SK-N-SH treated with all-trans-retinoic acid at 6 μM for 48 hours (cell line): ENCODE results near the gene LMNTD2.

ENCODE experiments used
- ATAC-seq: fragments of 200-7000 bp; cut with Tn5 transposase; 3 replicates; pipeline ENCODE4 v1.9.1; 2020; ENCODE audit warnings: mild to moderate bottlenecking, moderate library complexity
- ARNTL ChIP-seq: fragments of 450-650 bp; formaldehyde crosslinking; IDR thresholded peaks from 2 replicates; pipeline ENCODE4 v1.5.0; 2020; ENCODE audit warnings: low read depth, mild to moderate bottlenecking, moderate library complexity, borderline replicate concordance
- BACH2 ChIP-seq: fragments of 250-450 bp; sonication (Bioruptor Pico); IDR thresholded peaks from 2 replicates; pipeline ENCODE4 v1.9.0; 2021; ENCODE audit warnings: mild to moderate bottlenecking, borderline replicate concordance
- GLIS3 ChIP-seq: fragments of 250-450 bp; sonication (Bioruptor Pico); IDR thresholded peaks from 2 replicates; pipeline ENCODE4 v1.5.0; 2020; ENCODE audit warnings: mild to moderate bottlenecking, moderate library complexity
- ISL1 ChIP-seq: fragments of 250-450 bp; sonication (Bioruptor Pico); IDR thresholded peaks from 2 replicates; pipeline ENCODE4 v2.1.2; 2022; ENCODE audit warnings: mild to moderate bottlenecking, moderate library complexity
- PPARA ChIP-seq: fragments of 250-450 bp; sonication (Bioruptor Pico); IDR thresholded peaks from 2 replicates; pipeline ENCODE4 v1.5.0; 2020; ENCODE audit warnings: mild to moderate bottlenecking, borderline replicate concordance
- SNAI2 ChIP-seq: fragments of 250-450 bp; sonication (Bioruptor Pico); IDR thresholded peaks from 2 replicates; pipeline ENCODE4 v1.5.0; 2020; ENCODE audit warnings: mild to moderate bottlenecking, moderate library complexity
- TCF4 ChIP-seq: fragments of 250-450 bp; sonication (Bioruptor Pico); IDR thresholded peaks from 2 replicates; pipeline ENCODE4 v1.8.0; 2021; ENCODE audit warnings: mild to moderate bottlenecking, moderate library complexity, borderline replicate concordance
- TOX ChIP-seq: fragments of 250-450 bp; sonication (Bioruptor Pico); IDR thresholded peaks from 2 replicates; pipeline ENCODE4 v1.8.0; 2021; ENCODE audit warnings: mild to moderate bottlenecking, moderate library complexity, borderline replicate concordance
- ZC3H10 ChIP-seq: fragments of 250-450 bp; sonication (Bioruptor Pico); IDR thresholded peaks from 2 replicates; pipeline ENCODE4 v1.5.1; 2021; ENCODE audit warnings: mild to moderate bottlenecking, moderate library complexity
- ZNF8 ChIP-seq: fragments of 450-650 bp; formaldehyde crosslinking; IDR thresholded peaks from 2 replicates; pipeline ENCODE4 v1.5.0; 2020; ENCODE audit warnings: mild to moderate bottlenecking, moderate library complexity
- TF ChIP-seq, protein P1 (sequence below): fragments of 250-450 bp; sonication (Bioruptor Pico); IDR thresholded peaks from 2 replicates; pipeline ENCODE4 v1.5.0; 2020; ENCODE audit warnings: mild to moderate bottlenecking, moderate library complexity
- TF ChIP-seq, protein P2 (sequence below): fragments of 250-450 bp; sonication (Bioruptor Pico); IDR thresholded peaks from 2 replicates; pipeline ENCODE4 v1.5.1; 2021; ENCODE audit warnings: mild to moderate bottlenecking, moderate library complexity
- TF ChIP-seq, protein P3 (sequence below): fragments of 250-450 bp; sonication (Bioruptor Pico); IDR thresholded peaks from 2 replicates; pipeline ENCODE4 v1.5.1; 2020; ENCODE audit warnings: low read depth, mild to moderate bottlenecking, moderate library complexity
- TF ChIP-seq, protein P4 (sequence below): fragments of 250-450 bp; sonication (Bioruptor Pico); IDR thresholded peaks from 2 replicates; pipeline ENCODE4 v1.8.0; 2020; ENCODE audit warnings: mild to moderate bottlenecking, moderate library complexity, borderline replicate concordance

The LMNTD2 gene

DNA sequence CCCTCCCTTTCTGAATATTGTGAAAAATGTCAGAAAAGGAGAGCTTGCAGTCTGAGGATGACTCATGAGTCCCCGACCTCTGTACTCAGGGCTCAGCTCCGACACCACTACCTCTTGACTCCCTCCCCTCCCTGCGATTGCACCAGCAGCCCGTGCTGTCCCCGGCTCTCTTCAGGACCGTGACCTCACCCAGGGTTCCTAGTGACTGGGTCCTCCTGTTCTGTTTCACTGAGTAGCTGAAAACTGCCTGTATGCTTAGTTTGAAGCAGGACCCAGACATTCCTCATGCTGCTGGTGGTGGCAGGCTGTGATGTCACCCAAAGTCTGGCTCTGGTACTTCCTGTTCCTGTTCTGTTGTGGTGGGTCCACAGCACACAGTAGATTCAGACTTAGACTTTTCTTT lies 27.4 kb upstream of the LMNTD2 start (continued):
- TF ChIP-seq, protein P1, sequence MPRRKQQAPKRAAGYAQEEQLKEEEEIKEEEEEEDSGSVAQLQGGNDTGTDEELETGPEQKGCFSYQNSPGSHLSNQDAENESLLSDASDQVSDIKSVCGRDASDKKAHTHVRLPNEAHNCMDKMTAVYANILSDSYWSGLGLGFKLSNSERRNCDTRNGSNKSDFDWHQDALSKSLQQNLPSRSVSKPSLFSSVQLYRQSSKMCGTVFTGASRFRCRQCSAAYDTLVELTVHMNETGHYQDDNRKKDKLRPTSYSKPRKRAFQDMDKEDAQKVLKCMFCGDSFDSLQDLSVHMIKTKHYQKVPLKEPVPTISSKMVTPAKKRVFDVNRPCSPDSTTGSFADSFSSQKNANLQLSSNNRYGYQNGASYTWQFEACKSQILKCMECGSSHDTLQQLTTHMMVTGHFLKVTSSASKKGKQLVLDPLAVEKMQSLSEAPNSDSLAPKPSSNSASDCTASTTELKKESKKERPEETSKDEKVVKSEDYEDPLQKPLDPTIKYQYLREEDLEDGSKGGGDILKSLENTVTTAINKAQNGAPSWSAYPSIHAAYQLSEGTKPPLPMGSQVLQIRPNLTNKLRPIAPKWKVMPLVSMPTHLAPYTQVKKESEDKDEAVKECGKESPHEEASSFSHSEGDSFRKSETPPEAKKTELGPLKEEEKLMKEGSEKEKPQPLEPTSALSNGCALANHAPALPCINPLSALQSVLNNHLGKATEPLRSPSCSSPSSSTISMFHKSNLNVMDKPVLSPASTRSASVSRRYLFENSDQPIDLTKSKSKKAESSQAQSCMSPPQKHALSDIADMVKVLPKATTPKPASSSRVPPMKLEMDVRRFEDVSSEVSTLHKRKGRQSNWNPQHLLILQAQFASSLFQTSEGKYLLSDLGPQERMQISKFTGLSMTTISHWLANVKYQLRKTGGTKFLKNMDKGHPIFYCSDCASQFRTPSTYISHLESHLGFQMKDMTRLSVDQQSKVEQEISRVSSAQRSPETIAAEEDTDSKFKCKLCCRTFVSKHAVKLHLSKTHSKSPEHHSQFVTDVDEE (CRISPR knock-in tag): no peak
- TF ChIP-seq PPARA: no peak
- TF ChIP-seq TOX (CRISPR knock-in tag): no peak
- TF ChIP-seq, protein P2, sequence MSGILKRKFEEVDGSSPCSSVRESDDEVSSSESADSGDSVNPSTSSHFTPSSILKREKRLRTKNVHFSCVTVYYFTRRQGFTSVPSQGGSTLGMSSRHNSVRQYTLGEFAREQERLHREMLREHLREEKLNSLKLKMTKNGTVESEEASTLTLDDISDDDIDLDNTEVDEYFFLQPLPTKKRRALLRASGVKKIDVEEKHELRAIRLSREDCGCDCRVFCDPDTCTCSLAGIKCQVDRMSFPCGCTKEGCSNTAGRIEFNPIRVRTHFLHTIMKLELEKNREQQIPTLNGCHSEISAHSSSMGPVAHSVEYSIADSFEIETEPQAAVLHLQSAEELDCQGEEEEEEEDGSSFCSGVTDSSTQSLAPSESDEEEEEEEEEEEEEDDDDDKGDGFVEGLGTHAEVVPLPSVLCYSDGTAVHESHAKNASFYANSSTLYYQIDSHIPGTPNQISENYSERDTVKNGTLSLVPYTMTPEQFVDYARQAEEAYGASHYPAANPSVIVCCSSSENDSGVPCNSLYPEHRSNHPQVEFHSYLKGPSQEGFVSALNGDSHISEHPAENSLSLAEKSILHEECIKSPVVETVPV: no peak

DNA sequence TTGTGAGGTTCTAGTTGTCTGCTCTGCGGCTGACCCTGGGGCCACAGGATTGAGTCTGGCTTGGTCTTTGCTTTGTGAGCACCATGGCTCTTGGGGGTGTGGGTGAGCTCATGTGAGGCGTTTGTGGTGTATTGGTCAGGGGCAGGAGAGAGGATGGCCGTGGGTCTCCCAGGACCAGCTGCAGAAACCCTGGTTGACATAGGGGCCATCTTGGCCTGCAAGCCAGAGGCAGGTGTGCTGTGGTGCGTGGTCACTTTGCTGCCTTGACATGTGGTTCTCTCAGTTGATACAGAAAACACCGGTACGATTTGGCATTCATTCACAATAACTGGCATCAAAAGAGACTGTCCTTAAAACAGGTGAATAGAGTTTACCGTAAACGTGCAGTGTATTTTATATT lies 27.0 kb upstream of the LMNTD2 start:
- no peak; the same call in 2 of the 3 replicates for ATAC-seq
- no peak for TF ChIP-seq SNAI2
- TF ChIP-seq, protein P2: no peak
- no peak for TF ChIP-seq ZNF8
- no peak for TF ChIP-seq ZC3H10 (CRISPR knock-in tag)
- no peak for TF ChIP-seq ISL1 (CRISPR knock-in tag)
- TF ChIP-seq TCF4 (CRISPR knock-in tag): no peak
- TF ChIP-seq, protein P3, sequence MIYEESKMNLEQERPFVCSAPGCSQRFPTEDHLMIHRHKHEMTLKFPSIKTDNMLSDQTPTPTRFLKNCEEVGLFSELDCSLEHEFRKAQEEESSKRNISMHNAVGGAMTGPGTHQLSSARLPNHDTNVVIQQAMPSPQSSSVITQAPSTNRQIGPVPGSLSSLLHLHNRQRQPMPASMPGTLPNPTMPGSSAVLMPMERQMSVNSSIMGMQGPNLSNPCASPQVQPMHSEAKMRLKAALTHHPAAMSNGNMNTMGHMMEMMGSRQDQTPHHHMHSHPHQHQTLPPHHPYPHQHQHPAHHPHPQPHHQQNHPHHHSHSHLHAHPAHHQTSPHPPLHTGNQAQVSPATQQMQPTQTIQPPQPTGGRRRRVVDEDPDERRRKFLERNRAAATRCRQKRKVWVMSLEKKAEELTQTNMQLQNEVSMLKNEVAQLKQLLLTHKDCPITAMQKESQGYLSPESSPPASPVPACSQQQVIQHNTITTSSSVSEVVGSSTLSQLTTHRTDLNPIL: no peak

DNA sequence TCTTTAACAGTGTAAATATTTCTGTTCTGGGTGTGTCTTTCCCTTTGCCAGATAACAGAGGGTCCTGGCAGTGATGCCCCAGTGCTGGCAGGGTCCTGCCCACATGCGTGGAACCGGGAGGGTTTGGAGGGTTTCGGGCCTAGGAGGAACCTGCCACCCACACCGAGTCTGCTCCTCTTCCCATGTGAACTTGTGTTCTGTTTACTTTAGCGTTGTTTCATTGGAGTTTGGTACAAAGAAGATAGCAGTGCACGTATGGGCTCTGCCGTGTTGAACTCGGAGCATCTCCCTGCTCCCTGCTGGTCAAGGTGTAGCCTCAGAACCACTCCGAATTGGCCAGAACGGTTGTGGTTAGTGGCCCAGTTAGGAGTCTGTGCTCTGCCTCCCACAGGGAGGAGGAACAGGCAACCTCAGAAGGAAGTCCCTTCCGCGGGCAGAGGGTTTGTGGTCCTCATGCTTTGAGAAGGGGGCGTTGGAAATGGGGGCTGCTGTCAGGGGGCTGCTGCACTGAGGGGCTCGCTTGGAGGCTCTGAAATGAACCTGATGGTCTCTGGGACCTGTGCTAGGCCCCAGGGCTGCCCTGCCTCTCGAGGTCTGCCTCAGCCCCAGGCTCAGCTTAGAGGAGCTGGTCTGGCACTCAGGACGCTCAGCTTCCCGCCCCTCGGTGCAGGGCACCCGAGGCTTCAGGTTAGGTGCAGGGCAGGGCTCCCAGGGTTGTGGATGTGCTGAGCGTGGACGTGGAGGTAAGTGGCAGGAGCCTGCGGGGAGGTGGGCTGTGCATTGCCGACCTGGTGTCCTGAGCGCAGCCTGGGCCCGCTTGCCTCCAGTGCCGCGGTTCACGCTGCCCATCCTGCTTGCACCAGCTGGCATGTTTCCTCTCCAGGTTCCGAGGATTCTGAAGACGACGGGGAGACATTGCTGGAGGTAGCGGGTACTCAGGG lies 26.1 kb upstream of the LMNTD2 start:
- TF ChIP-seq, protein P2: no peak
- TF ChIP-seq GLIS3 (no peak), BACH2 (no peak), ARNTL (CRISPR knock-in tag) (no peak), TOX (CRISPR knock-in tag) (no peak), PPARA (no peak)
- TF ChIP-seq, protein P3: no peak
- TF ChIP-seq, protein P4, sequence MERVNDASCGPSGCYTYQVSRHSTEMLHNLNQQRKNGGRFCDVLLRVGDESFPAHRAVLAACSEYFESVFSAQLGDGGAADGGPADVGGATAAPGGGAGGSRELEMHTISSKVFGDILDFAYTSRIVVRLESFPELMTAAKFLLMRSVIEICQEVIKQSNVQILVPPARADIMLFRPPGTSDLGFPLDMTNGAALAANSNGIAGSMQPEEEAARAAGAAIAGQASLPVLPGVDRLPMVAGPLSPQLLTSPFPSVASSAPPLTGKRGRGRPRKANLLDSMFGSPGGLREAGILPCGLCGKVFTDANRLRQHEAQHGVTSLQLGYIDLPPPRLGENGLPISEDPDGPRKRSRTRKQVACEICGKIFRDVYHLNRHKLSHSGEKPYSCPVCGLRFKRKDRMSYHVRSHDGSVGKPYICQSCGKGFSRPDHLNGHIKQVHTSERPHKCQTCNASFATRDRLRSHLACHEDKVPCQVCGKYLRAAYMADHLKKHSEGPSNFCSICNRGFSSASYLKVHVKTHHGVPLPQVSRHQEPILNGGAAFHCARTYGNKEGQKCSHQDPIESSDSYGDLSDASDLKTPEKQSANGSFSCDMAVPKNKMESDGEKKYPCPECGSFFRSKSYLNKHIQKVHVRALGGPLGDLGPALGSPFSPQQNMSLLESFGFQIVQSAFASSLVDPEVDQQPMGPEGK (CRISPR knock-in tag): no peak
- TF ChIP-seq, all 23 proteins: peak for 0
- no peak; the same call in 2 of the 3 replicates for ATAC-seq
